CD4-positive, alpha-beta T cell treated with Interleukin-15 for 4 hours (primary cell): Measurements from ENCODE around the gene BTBD1.
"Not testable (repeated sequence)": the region's sequence is repeated elsewhere in the genome, so short reads cannot be mapped to it uniquely, and the experiment has no call there.

Experiments used
- DNase-seq: peaks from one replicate; pipeline ENCODE4 v3.0.0-alpha.2; 2020; ENCODE audit warnings: low spot score

The BTBD1 gene

DNA sequence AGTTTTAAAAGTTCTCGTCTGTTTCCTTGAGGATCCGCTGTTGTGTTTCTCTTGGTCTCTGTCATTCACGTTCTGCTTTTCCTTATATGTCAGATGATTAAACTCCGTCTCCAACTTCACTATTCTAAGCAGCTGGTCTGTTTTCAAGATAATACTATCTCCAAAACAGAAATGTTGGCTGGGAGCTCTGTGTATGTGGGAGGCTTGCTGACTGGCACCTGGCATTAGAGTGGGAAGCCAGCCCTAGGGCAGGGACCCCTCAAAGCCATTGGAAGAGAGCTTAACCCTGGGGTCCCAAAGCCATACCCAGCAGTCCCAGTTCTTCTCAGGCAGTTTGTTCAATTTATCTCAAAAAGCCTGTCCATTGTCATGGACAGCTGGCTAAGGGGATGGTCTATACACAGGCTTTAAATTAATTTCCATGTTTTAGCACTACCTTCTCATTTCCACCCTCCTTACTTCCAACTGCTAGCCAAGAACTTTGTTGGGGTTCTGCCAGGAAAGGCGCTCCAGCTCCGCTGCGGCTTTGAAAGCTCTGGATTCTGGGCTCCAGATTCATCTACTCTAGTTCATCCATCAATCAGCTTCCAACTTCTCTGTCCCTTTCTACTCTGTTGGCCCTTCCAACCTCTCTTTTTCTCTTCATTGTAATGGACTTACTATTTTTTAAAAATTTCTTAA, 9.2 kb downstream of the BTBD1 start:
- no peak for DNase-seq

DNA sequence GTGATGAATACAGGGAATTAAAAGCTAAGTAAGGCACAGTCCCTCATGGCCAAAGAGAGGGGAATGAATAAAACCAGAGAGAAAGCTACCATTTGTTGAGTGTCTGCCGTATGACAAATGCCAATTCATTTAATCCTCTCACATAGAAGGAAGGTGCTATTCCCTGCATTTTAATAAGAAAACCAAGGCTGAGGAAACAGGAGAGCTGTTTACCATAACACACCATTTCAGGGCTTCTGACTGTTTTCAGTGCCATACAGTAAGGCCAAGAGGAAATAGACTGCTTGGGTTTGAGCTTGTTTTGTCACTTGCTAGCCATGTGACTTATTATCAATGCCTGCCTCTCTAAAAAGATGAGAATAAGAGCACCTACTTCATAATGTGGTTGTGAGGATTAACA, 10.1 kb downstream of the BTBD1 start:
- DNase-seq = no peak

DNA sequence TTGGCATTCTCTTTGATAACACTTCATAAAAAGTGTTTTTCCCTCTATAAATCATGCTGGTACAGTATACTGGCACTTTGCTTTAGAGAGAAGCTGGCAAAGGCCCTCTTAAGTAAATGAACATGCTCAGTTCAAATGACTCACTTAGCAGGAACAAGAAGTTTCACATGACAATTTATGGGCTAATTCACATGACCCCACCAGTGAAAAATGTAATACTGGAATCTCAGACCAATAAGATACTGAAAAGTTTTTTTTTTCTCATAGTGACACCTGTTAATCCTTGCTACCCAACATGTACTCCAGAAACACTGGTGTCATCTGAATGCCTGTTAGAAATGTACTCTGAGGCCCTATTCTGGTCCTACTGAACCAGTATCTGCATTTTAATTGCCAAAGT, 13.9 kb downstream of the BTBD1 start:
- no peak for DNase-seq

DNA sequence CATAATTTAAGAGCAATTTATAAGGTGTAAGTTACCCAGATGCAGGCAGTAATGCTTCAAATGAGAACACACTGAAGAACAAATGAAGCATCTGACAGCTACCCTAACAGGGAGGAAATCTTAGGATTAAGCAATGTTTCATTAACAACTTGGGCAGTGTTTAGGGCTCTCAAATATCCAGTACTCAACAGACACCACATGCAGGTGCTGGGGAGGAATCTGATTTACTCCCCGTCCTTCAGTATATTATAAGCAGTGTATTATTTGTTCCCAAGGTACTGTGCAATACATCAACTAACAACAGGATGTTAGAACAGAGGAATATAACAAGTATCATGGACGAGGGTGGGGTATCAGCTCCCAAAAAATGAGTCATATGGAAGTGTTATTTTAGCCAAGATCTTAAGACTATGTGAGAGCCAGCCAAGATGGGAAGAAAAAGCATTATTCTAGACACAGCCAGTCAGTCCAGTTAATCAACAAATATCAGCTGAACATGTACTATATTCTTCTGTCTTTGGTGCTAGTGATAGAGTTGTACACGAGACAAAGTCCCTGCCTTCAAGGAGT, 20.4 kb downstream of the BTBD1 start:
- DNase-seq = no peak

DNA sequence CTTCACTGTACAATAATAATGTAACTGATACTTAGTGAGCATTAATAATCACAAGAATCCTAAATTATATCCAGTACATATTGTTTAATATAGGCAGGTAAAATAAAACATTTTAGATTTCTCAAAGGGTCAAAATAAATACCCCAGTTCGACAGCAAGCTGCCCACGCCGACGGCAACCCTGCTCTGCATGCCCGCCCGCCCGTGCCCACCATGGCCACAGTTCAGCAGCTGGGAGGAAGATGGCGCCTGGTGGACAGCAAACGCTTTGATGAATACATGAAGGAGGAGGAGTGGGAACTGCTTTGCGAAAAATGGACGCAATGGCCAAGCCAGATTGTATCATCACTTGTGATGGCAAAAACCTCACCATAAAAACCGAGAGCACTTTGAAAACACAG, 22.9 kb downstream of the BTBD1 start:
- DNase-seq = no peak

DNA sequence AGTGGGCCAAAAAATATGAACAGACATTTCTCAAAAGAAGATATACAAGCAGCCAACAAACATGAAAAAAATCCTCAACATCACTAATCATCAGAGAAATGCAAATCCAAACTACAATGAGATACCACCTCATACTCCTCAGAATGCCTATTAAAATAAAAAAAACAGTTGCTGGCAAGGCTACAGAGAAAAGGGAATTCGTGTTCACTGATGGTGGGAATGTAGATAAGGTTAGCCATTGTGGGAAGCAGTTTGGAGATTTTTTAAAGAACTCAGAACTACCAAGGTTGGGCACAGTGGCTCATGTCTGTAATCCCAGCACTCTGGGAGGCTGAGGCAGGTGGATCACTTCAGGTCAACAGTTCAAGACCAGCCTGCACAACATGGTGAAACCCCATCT, 27.8 kb downstream of the BTBD1 start:
- no peak for DNase-seq

DNA sequence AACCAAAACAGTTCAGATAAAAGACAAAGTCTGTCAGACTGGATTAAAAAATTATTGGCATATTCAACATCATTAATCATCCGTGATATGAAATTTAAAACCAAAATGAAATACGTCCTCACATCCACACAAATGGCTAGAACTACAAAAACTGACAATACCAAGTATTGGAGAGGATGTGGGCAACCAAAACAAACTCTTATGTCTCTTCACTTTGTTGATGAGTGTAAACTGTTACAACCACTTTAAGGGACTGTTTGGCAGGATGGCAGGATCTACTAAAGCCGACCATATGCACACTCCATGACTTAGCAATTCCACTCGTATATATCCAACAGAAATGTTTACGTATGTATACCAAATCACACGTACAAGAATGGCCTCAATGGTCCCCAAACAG, 30.8 kb downstream of the BTBD1 start:
- no peak for DNase-seq

DNA sequence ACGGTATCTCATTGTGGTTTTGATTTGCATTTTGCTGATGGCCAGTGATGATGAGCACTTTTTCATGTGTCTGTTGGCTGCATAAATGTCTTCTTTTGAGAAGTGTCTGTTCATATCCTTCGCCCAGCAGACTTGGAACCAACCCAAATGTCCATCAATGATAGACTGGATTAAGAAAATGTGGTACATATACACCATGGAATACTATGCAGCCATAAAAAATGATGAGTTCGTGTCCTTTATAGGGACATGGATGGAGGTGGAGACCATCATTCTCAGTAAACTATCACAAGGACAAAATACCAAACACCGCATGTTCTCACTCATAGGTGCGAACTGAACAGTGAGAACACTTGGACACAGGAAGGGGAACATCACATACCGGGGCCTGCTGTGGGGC, 35.8 kb downstream of the BTBD1 start:
- DNase-seq = not testable (repeated sequence)

DNA sequence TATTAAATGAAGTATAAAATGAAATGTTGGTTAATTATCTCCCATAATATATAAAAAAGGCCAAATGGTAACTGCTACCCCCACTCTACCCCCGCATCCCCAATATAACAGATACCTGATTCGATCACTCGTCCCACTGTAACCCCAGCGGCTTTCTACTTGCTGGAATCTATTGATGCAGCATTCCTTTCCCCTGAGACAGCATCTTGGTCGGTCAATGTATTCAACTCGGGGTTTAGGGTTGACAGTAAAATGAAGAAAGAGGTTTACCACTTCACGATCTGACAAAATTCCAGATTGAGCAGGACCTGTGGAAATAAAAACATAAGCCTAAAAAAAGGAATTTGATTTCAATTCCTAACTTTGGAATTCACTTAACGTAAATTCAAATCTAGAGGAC, 37.0 kb downstream of the BTBD1 start:
- DNase-seq = no peak

DNA sequence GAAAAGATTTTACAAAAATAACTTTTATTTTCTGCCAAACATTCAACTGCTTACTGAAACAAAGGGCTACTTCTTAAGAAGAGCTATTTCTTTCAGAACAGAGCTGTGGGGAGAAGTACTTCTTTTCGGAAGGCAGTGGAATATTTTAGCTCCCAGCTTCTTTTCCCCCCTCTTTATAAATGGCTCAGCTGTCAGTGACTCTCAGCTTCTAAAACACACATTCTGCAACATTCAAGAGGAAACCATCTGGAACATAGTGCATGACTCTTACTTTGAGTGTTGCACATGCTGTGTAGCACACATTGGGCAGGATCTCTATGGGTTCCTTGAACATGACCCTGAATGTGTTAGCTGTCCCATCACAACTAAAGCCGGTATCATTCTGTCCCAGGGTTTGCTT, 48.6 kb downstream of the BTBD1 start:
- DNase-seq = no peak

DNA sequence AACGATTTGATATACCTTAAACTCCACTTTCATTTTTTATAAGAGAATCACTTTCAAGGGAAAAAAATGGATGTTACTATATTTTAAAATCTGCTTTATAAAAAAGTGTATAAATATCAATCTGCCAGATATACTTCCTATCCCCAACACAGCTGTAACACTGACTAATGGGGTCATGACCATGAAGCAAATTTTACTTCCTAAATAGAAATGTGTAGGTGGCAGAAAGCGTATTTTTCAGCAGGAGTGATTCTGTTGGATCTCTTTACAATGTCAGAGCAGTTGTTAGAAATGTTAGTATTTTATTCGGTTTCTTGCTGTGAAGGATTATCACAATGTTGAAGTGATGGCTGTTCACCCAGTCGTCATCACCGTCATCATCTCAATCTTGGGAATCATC, 50.1 kb downstream of the BTBD1 start:
- DNase-seq = no peak

DNA sequence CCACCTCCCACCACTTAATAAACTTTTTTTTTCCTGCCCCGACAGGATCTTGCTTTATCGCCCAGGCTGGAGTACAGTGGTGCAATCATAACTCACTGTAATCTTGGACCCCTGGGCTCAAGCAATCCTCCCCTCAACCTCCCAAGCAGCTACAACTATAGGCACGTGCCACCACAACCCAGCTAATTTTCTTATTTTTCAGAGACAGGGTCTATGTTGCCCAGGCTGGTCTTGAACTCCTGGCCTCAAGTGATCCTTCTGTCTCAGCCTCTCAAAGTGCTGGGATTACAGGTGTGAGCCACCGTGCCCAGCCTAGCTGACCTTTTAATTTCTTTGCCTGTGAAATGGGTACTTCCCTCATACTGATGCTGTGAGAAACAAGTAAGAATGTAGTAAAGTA, 51.7 kb downstream of the BTBD1 start:
- no peak for DNase-seq

DNA sequence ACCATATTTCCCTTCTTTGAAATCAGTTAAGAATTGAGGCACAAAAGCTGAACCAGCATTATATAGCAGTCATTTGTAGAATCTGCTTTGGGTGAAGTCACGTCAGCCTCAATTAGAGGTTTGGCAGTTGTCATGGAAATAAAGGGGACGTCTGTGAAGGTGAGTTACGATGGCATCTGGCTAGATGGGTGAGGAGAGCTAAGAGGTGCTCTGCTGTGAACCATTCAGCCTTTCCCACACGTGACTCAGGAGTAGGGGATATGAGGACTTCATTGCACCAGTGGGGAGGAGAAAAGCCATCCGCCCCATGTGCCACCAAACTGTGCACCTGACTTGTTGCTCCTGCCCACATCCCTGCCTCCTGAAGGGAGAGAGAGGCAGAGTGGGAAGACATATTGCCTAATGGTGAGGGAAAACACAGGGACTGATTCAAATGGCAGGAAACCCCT, 52.8 kb downstream of the BTBD1 start:
- DNase-seq = no peak

DNA sequence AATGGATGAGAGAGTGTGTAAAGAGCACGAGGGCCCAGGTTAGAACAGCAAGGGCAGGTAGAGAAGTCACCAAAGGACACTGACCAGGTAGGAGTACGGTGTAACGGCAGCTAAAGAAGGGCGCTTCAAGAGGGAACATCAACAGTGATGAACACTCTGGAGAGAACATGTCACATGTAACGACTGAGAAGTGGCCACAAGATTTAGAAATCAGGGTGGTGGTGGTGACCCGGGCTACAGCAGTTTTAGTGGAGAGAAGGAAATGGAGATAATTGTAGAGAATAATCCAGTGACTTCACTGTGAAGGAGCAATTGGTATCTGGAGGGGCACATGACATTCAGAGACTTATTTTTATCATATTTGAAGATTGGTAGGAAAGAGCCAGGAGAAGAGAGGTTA, 54.4 kb downstream of the BTBD1 start:
- DNase-seq = no peak

DNA sequence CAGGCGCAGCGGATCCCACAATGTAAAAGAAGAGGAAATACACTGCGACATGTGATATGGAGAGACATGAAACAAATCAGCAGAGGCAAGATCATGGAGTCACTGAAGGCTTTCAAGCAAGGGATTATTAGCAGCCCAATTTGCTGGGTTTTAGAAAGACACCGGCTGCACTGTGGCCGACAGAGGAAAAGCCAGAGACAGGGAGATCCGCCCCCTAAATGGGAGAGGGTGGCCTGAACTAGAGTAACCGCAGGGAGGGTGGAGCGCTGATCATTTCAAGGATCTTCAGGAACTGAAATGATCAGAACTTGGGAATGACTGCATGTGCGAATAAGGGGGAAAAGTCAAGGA, 55.0 kb downstream of the BTBD1 start:
- no peak for DNase-seq

DNA sequence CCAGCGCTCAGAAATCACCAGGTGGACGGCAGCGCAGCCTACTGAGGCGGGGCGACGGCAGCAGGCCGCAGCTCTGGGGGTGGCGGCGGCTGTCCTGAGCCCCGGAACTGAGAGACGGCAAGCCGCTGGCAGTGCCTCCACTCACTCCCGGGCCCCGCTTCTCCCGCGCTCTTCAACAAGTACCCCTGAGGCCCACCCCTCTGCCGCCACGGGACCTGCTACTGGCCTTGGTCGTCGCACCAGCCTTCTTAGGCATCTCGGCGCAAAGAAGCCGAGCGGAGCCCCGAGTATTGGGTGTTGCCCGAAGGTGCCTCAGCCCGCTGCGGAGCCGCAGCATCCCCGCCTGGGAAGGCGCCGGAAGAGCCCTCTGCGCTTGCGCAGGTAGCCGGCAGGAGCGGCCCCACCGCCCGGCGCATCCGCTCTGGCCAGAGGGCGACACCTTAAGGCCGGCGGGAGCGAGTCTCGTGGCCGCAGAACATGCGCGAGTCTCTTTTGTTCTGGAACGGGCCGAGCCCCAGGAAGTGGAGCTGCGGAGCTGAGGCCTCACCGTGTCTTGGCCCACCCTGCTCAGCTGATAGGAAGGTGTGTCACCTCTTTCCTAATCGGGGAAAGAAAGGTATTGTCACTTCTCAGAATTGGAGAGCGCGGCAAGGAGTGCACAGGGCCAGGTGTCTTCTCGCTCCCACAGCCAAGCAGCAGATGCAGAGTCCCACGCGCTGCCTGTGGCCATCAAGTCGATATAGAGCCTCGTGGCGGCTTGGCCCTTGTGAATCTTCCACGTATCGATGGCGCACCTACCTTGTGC, 55.6 kb downstream of the BTBD1 start, which contains the start of gene C15orf40:
TSS of gene C15orf40 (minus strand) at position 369 of the 805 bp plus-strand sequence. CDS start at position 337, 32 bp downstream.
- peak; percentile 94 for DNase-seq

DNA sequence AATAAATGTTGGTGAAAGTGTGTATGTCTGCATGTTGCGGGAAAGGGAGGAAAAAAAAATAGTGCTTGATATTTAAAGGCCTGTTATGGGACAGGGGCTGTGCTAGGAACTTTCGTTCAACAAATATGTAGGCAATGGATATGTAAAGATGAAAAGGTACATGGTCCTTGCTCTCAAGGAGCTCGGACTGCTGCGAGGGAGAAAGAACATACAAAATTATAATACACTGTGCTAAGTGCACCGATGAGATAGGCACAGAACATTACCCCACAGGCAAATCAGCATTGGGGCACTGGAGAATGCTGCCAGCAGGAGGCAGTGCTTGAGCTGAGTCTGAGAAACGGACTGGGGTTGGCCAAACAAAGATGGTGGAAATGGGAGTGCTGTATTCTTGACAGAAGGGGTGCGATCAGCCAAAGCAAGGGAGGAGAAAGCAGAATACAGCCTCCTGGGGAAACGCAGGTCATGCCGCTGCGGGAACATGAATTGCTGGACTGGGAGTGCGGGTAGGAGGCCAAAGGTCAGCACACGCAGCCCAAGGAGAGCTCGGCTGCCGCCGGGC, 56.3 kb downstream of the BTBD1 start:
- peak; percentile 81 for DNase-seq

DNA sequence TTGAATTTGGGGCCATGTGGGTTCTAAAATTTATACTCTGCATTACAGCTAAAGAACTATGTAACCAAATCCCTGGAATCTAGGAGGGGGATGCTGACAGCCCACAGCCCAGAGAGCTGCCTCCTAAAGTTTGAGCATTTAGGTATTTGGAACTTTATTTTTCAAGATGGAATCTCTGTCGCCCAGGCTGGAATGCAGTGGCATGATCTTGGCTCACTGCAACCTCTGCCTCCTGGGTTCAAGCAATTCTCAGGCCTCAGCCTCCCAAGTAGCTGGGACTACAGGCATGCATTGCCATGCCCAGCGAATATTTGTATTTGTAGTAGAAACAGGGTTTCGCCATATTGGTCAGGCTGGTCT, 66.4 kb downstream of the BTBD1 start:
- not testable (repeated sequence) for DNase-seq

DNA sequence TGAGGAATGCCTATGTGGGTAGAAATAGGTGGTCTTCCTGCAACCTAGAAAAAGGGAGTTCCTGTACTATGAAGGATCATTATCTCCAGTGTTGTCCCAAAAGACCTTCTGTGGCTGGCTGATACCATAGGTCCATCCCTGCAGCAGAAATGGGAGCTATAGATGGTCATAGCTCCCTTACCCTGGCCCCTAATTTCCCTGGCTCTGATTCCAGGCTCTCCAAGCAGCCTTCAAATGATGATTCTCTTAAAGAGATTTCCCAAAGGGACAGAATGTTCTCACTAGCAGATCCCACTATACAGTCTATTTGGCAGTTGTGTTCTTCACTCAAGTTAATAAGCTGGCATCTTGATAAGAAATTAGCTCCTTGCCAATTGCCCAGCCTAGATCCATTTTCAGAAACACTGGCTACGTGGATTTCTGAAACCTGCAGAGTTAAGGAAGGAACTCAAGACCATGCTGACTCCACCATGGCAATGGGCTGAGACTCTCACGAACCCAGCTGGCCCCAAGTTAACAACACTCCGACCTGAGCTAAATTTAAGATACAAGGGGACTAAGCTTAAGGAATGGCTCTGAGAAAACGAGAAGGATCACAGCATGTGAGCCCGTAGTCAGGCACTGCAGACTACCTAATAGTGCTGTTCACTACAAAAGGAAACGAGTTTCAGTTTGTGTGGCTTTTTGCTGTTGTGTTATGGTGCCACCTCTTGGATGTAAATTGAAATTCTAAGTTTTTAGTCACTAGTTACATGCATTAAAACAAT, 67.0 kb downstream of the BTBD1 start:
- peak; percentile 57 for DNase-seq

DNA sequence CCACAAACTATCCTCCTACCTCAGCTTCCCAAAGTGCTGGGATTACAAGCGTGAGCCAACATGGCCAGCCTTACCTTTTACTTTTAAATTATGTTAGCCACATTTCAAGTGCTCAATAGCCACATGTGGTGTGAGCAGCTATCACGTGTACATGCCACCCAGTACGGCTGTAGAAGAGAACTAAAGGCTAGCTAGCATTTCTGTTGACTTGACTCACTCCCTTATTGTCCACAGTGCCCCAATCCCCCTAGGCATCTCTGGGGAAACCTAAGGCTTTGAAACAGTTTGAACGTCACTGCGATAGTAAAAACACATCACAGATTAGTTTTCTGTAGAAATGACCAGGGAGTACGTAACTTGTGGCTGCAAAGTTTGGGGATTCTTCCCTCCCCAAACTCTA, 67.6 kb downstream of the BTBD1 start:
- DNase-seq = no peak

DNA sequence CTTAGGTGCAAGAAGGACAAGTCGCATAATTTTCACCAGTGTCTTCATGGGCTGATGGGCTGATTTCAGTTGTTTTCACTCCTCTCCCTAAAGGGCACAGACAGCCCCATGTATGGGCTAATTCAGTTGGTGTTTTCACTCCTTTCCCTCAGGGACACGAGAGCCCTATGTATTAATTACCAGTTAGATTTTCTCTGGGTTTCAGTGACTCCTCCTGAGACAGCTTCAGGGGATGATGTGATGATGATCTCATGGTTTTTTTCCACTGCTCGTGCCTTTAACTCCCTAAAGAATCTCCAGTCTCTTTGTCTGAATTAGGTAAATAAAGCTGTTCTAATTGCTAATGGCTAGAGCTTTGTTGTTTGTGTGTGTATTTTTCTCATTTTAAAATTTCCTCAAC, 71.1 kb downstream of the BTBD1 start:
- no peak for DNase-seq

DNA sequence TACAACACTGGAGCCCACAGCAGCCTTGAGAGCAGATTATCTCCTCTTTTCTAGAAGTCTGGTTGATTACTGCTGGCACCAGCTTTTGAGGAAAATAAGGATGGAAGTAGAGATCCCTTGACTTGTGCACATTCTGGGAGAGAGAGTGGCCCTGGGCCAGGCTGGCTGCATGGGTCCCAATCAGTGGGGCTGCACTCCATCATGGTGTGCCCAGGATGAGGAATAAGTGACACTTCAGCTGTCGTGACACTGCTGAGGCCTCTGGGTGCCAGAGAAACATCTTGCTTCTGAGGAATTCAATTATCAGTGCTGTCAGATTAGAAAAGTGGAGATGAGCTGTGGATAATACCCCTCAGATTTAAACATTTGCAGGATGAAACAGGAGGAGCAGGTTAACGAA, 72.0 kb downstream of the BTBD1 start:
- DNase-seq = no peak
